HG03097 (cell line): Measurements from ENCODE around the gene CDH4.
"Not testable (repeated sequence)": the region's sequence is repeated elsewhere in the genome, so short reads cannot be mapped to it uniquely, and the experiment has no call there.

ENCODE experiments used
- ATAC-seq: cut with Tn5 transposase; IDR thresholded peaks from one replicate; pipeline ENCODE4 v1.9.1; 2021; ENCODE audit not compliant: unreplicated experiment, low FRiP score

The CDH4 gene

DNA sequence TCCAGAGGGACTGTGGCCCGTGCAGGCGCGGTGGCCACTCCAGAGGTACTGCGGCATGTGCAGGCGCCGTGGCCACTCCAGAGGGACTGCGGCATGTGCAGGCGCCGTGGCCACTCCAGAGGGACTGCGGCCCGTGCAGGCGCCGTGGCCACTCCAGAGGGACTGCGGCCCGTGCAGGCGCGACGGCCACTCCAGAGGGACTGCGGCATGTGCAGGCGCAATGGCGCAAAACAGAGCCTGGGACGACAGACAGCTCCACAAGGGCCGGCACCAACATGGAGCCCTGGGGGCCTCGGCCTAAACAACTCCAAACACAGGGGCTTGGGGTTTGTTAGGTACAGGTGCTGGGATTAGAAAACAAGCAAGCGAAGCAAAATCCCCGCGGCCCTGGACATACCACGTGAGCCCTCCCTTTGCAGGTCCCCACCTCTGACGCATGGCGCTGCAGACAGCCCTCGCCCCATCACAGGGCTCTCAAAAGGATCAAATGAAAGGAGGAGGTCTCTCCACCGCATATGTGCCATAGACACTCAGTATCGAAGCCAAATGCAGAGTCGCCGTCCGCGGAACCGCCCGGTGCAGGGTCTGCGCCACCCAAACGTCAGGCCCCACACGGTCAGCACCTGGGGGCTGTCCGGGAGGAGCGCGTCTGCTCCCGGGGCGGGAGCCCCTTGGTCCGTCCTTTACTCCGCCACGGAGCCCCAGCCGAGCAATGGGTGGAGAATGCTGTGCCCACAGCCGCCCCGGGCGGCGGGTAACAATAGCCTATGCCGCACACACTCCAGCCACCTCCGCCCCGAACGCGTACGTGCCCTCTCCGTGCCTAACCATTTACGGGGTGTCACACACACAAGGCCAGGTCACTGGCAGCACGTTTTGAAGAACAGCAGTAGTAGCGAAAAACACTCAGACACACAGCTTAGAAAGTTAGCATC is 727.9 kb downstream of the CDH4 start:
- ATAC-seq = no peak

DNA sequence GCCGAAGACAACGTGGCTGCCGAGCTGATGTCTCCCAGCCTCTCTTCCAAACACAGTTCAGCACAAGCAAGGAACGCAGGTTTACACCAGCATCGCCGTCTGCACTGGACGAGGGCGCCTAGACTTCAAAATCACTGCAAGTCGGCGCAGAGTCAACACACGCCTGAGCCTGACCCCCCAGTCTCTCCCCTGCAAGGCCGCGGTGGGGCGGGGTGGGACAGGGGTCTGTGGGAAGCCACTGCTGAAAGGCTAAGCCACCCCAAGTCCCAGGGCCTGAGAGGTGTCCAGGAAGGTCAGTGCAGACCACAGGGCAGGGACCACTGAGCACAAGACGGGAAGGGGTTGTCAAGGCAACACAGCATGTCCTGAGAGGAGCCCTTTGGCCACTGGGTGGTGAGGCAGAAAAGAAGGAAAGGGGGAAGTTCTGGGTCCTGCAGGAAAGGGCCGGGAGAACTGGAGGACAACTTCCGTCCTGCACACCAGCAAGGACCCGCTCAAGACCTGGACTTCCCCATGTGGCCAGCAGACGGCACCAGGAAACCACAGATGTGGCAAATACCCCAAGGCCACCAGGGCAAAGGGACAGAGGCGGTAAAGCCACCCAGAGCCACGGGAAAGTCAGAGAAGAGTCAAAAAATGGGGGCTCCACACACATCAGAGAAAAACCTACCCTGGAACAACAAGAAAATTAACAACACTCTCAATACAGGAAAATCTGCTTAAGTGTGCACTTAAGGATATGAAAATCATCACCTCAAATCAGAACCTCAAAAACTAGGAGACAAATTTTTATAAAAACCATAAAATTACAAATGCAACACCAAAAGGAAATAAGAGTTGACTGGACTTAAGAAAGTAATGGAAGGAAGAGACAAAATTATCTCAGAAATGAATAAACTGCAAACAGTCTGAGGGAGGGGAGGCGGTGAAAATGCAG is 728.9 kb downstream of the CDH4 start:
- no peak for ATAC-seq

DNA sequence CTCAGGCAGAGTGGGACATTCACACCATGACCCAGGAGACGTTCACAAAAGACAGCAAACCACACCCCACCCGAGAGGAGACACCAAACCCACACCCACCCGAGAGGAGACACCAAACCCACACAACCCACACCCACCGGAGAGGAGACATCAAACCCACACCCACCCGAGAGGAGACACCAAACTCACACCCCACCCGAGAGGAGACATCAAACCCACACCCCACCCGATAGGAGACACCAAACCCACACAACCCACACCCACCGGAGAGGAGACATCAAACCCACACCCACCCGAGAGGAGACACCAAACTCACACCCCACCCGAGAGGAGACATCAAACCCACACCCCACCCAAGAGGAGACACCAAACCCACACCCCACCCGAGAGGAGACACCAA is 729.6 kb downstream of the CDH4 start:
- ATAC-seq = not testable (repeated sequence)

DNA sequence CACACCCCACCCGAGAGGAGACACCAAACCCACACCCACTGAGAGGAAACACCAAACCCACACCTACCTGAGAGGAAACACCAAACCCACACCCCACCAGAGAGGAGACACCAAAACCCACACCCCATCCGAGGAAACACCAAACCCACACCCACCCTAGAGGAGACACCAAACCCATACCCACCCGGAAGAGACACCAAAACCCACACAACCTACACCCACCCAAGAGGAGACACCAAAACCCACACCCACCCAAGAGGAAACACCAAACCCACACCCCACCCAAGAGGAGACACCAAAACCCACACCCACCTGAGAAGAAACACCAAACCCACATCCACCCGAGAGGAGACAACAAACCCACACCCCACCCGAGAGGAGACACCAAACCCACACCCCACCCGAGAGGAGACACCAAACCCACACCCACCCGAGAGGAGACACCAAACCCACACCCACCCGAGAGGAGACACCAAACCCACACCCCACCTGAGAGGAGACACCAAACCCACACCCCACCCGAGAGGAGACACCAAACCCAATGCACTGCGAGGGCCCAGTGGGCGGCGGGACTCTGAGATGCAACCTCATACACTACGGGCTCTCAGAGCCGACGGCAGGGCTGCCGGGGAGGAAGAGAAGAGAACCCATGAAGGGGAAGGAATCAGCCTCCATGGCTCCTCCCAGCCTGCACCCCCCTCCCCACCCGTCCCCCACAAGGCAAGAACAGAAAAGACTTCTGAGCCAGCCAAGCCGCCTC is 730.3 kb downstream of the CDH4 start:
- no peak for ATAC-seq

GRCh38 chr20:61982951-61983315 is 730.9 kb downstream of the CDH4 start:
- no peak for ATAC-seq

- no peak for ATAC-seq
Observed at GRCh38 chr20:61983965-61984364, 731.9 kb downstream of the CDH4 start.

GRCh38 chr20:61984431-61984830 is 732.4 kb downstream of the CDH4 start:
- not testable (repeated sequence) for ATAC-seq

- no peak for ATAC-seq
Observed at GRCh38 chr20:61985096-61985495, 733.0 kb downstream of the CDH4 start.

- ATAC-seq = no peak
Observed at GRCh38 chr20:61986762-61987321, 734.8 kb downstream of the CDH4 start.

GRCh38 chr20:61988665-61989064 is 736.6 kb downstream of the CDH4 start:
- ATAC-seq = no peak

GRCh38 chr20:61989741-61990140 is 737.7 kb downstream of the CDH4 start:
- no peak for ATAC-seq
